B cell (primary cell): ENCODE measurements around the gene COL6A1.

Experiments used
- CTCF ChIP-seq: fragments of 200-600 bp; IDR thresholded peaks from one replicate; pipeline ENCODE4 v1.8.0; 2022; ENCODE audit warnings: antibody characterized with exemption, mild to moderate bottlenecking
- EZH2 ChIP-seq: IDR thresholded peaks from 2 replicates; pipeline ENCODE4 v1.6.1; 2012; ENCODE audit warnings: borderline replicate concordance, low read depth, mild to moderate bottlenecking, moderate library complexity, low read length; ENCODE audit not compliant: insufficient read depth, poor library complexity, severe bottlenecking

GRCh38 chr21:45990049-45990711 lies 8.6 kb downstream of the COL6A1 start:
- TF ChIP-seq CTCF (no peak), EZH2 (no peak)
